ENCODE data around the gene STRN4.

The STRN4 gene

DNA sequence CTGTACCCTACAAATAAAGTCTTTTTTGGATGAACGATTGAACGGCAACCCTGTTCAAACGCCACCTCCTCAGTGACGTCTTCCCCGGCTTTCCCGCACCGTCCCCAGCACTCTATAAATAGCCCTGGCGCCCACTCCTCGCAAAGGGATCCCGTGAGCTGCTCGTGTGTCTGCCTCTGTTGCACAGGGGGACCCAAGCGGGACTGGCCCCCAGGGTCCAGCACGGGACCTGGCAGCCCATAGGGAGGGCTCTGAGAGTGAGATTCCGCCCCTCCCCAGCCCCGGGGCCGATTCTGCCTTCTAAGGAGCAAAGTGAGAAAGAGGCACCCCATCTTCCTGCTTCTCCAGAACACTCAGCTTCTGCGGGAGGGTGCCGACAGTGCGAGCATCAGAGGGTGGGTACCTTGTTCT, 8.5 kb downstream of the STRN4 start:
- Histone ChIP-seq H3K4me3 (ENCODE audit: insufficient read depth, low read length, poor library complexity, severe bottlenecking) (no peak overlapping the region), H3K36me3 (ENCODE audit: low read length) (peaks cover 7% of the 10 kb centered on the region; the same call in 1 of the 2 replicates), H2AFZ (ENCODE audit: low read depth, low read length, severe bottlenecking) (no peak overlapping the region), H3K27ac (ENCODE audit: low read depth, low read length) (no peak overlapping the region), H3K9ac (ENCODE audit: low read length) (no peak overlapping the region), H3K9me3 (ENCODE audit: insufficient read depth, low read length) (no peaks in the 10 kb centered on the region), H3K27me3 (ENCODE audit: low read length) (no peaks in the 10 kb centered on the region), H3K9me2 (replicated peaks; ENCODE audit: insufficient read depth, low read length) (no peaks in the 10 kb centered on the region), H3K4me2 (ENCODE audit: low read depth, low read length, poor library complexity, severe bottlenecking) (no peak overlapping the region), H3K79me2 (ENCODE audit: insufficient read depth, low read length) (peaks cover 75% of the 10 kb centered on the region), H4K20me1 (ENCODE audit: low read depth, low read length) (no peaks in the 10 kb centered on the region; the same call in 1 of the 2 replicates), H3F3A (ENCODE audit: insufficient read depth) (no peaks in the 10 kb centered on the region)
- TF ChIP-seq EZH2phosphoT487 (conservative IDR thresholded peaks at IDR 0.05; ENCODE audit: low read length) (no peak), CTCF (IDR thresholded peaks at IDR 0.05; ENCODE audit: insufficient read depth, low read length, poor library complexity, severe bottlenecking) (no peak)

DNA sequence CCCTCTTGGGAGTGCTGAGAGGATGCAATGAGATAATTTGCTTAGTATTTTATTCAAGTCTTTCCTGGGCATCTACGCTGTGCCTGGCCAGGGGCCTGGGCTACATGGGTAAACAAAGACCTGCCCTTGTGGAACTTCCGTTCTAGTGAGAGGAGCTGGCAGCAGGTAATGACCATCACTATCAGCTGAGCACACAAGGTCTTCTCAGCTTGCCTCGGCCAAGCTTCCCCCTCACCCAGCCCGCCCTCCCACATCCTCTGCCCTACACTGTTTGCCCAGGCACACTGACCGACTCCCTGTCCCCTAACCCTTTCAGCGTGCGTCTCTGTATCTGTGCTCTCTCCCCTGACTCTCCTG, 9.0 kb downstream of the STRN4 start:
- TF ChIP-seq EZH2phosphoT487 (conservative IDR thresholded peaks at IDR 0.05; ENCODE audit: low read length) (no peak), CTCF (IDR thresholded peaks at IDR 0.05; ENCODE audit: insufficient read depth, low read length, poor library complexity, severe bottlenecking) (no peak)
- no peaks in the 10 kb centered on the region for H3K27me3 ChIP-seq (ENCODE audit: low read length)
- H3K9me3 ChIP-seq (ENCODE audit: insufficient read depth, low read length) = no peaks in the 10 kb centered on the region
- H3K36me3 ChIP-seq (ENCODE audit: low read length) = peaks cover 7% of the 10 kb centered on the region; the same call in 1 of the 2 replicates
- peaks cover 71% of the 10 kb centered on the region for H3K79me2 ChIP-seq (ENCODE audit: insufficient read depth, low read length)
- H3F3A ChIP-seq (ENCODE audit: insufficient read depth) = no peaks in the 10 kb centered on the region
- no peak overlapping the region for H2AFZ ChIP-seq (ENCODE audit: low read depth, low read length, severe bottlenecking)
- H3K4me3 ChIP-seq (ENCODE audit: insufficient read depth, low read length, poor library complexity, severe bottlenecking) = no peak overlapping the region
- H3K9me2 ChIP-seq (replicated peaks; ENCODE audit: insufficient read depth, low read length) = no peaks in the 10 kb centered on the region
- no peak overlapping the region for H3K27ac ChIP-seq (ENCODE audit: low read depth, low read length)
- no peak overlapping the region for H3K9ac ChIP-seq (ENCODE audit: low read length)
- H3K4me2 ChIP-seq (ENCODE audit: low read depth, low read length, poor library complexity, severe bottlenecking) = no peak overlapping the region
- no peaks in the 10 kb centered on the region; the same call in 1 of the 2 replicates for H4K20me1 ChIP-seq (ENCODE audit: low read depth, low read length)

- no peak overlapping the region for H3K4me2 ChIP-seq (ENCODE audit: low read depth, low read length, poor library complexity, severe bottlenecking)
- H2AFZ ChIP-seq (ENCODE audit: low read depth, low read length, severe bottlenecking) = no peak overlapping the region
- no peak overlapping the region for H3K4me3 ChIP-seq (ENCODE audit: insufficient read depth, low read length, poor library complexity, severe bottlenecking)
- H3K9ac ChIP-seq (ENCODE audit: low read length) = no peak overlapping the region
- TF ChIP-seq CTCF (IDR thresholded peaks at IDR 0.05; ENCODE audit: insufficient read depth, low read length, poor library complexity, severe bottlenecking) (no peak), EZH2phosphoT487 (conservative IDR thresholded peaks at IDR 0.05; ENCODE audit: low read length) (no peak)
- no peaks in the 10 kb centered on the region for H3K9me2 ChIP-seq (replicated peaks; ENCODE audit: insufficient read depth, low read length)
- no peaks in the 10 kb centered on the region; the same call in 1 of the 2 replicates for H4K20me1 ChIP-seq (ENCODE audit: low read depth, low read length)
- H3K27ac ChIP-seq (ENCODE audit: low read depth, low read length) = no peak overlapping the region
- H3F3A ChIP-seq (ENCODE audit: insufficient read depth) = no peaks in the 10 kb centered on the region
- H3K9me3 ChIP-seq (ENCODE audit: insufficient read depth, low read length) = no peaks in the 10 kb centered on the region
- H3K27me3 ChIP-seq (ENCODE audit: low read length) = no peaks in the 10 kb centered on the region
- H3K36me3 ChIP-seq (ENCODE audit: low read length) = peaks cover 7% of the 10 kb centered on the region; the same call in 1 of the 2 replicates
- H3K79me2 ChIP-seq (ENCODE audit: insufficient read depth, low read length) = peaks cover 65% of the 10 kb centered on the region
Measured at GRCh38 chr19:46736531-46737297, 9.5 kb downstream of the STRN4 start.

Measured in SU-DHL-6 (cell line).